ENCODE measurements around the gene CANX.
A peak's percentile ranks its signal among the peaks of the same experiment; 100 is the strongest.

Gene CANX

DNA sequence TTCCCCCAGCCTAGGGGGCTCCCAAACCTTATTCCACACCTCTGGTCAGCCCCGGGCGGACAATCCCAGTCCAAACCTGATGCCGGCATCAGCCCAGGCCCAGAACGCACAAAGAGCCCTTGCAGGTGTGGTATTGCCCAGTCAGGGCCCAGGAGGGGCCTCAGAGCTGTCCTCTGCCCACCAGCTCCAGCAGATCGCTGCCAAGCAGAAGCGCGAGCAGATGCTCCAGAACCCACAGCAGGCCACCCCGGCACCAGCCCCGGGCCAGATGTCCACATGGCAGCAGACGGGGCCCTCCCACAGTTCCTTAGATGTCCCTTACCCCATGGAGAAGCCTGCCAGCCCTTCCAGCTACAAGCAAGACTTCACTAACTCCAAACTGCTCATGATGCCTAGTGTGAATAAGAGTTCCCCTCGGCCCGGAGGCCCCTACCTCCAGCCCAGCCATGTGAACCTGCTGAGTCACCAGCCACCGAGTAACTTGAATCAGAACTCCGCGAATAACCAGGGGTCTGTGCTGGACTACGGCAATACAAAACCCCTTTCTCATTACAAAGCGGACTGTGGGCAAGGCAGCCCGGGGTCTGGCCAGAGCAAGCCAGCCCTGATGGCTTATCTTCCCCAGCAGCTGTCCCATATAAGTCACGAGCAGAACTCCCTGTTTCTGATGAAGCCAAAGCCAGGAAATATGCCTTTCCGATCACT is 67.4 kb downstream of the CANX start:
- H3K9me3 ChIP-seq (ENCODE audit: severe bottlenecking): no peaks in the 10 kb centered on the region
- DNase-seq (ENCODE audit: low spot score): no peak
- H3K4me3 ChIP-seq (ENCODE audit: severe bottlenecking): no peak overlapping the region
- peaks cover 45% of the 10 kb centered on the region for H3K4me1 ChIP-seq (ENCODE audit: insufficient read depth, poor library complexity, severe bottlenecking)
- H3K27me3 ChIP-seq (ENCODE audit: insufficient read depth, poor library complexity, severe bottlenecking): no peaks in the 10 kb centered on the region
- TF ChIP-seq, protein P1, sequence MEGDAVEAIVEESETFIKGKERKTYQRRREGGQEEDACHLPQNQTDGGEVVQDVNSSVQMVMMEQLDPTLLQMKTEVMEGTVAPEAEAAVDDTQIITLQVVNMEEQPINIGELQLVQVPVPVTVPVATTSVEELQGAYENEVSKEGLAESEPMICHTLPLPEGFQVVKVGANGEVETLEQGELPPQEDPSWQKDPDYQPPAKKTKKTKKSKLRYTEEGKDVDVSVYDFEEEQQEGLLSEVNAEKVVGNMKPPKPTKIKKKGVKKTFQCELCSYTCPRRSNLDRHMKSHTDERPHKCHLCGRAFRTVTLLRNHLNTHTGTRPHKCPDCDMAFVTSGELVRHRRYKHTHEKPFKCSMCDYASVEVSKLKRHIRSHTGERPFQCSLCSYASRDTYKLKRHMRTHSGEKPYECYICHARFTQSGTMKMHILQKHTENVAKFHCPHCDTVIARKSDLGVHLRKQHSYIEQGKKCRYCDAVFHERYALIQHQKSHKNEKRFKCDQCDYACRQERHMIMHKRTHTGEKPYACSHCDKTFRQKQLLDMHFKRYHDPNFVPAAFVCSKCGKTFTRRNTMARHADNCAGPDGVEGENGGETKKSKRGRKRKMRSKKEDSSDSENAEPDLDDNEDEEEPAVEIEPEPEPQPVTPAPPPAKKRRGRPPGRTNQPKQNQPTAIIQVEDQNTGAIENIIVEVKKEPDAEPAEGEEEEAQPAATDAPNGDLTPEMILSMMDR (IDR thresholded peaks at IDR 0.05; ENCODE audit: poor library complexity, severe bottlenecking): no peak
- peak overlapping the region; percentile 58 for H3K27ac ChIP-seq (ENCODE audit: poor library complexity, severe bottlenecking)
- no peak for ATAC-seq (ENCODE audit: low read depth)
- H3K36me3 ChIP-seq (ENCODE audit: low read depth): peaks cover 58% of the 10 kb centered on the region

DNA sequence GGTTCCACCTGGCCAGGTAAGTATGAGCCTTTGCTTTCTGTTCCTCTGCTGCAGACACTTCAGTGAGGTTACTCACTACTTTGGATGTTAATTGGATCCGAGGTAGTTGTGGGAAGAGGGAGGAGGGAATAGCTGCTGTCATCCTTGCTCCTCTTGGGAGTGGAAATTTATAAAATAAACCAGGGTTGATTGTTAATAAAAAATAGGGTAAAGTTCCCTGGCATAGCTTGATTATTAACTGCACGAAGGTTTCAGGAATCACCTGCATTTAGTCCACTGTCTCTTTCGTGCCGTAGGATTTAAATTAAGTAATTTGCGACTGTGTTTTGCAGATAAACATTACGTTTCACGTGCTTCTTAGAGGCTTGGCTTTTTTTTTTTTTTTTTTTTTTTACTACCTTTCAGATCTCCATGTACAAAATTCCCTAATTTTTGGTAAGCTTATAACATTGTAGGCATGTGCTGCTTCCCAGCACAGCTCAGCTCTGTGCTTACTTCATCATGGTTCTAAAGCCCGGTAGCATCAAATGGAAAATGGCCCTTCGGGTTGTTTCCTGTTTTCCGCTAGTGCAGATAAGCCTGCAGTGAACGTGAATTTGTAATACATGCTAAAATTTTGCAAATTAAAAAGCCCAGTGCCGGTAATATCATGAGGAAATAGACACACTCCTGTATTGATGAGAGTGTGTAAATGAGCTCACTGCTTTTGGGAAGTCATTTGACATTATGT is 68.1 kb downstream of the CANX start:
- Histone ChIP-seq H3K9me3 (ENCODE audit: severe bottlenecking) (no peaks in the 10 kb centered on the region), H3K4me1 (ENCODE audit: insufficient read depth, poor library complexity, severe bottlenecking) (peaks cover 40% of the 10 kb centered on the region), H3K36me3 (ENCODE audit: low read depth) (peaks cover 66% of the 10 kb centered on the region), H3K27me3 (ENCODE audit: insufficient read depth, poor library complexity, severe bottlenecking) (no peaks in the 10 kb centered on the region), H3K4me3 (ENCODE audit: severe bottlenecking) (no peak overlapping the region), H3K27ac (ENCODE audit: poor library complexity, severe bottlenecking) (peak overlapping the region; percentile 58)
- ATAC-seq (ENCODE audit: low read depth) (no peak), DNase-seq (ENCODE audit: low spot score) (no peak)
- TF ChIP-seq, protein P1 (IDR thresholded peaks at IDR 0.05; ENCODE audit: poor library complexity, severe bottlenecking): no peak

DNA sequence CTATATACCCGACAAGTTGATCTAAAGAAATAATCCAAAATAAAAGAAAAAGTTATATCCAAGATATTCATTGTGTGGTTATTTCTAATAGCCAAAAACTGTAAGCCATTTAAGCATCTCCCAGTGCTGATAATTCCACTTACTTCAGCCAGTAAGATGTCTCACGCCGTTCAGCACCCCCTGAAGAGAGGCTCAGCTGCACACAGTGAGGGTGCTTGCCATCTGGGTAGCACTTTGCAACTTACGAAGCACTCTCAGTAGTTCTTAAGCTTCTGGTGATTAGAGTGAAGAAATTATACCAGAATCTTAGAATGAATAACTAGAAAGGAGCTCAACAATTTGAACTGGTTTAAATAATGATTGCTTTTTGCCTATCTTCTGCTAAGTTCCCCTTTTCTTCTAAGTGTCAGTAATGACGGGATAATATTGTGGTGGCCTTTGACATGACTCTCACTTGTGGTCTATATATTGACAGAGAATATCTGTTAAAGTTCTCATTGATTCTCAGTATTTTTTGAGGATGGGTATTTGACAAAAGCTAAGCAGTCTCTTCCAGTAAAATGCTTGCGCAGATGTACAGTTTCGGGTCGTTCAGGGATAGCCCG is 68.8 kb downstream of the CANX start:
- no peak overlapping the region for H3K4me3 ChIP-seq (ENCODE audit: severe bottlenecking)
- no peaks in the 10 kb centered on the region for H3K27me3 ChIP-seq (ENCODE audit: insufficient read depth, poor library complexity, severe bottlenecking)
- H3K9me3 ChIP-seq (ENCODE audit: severe bottlenecking): no peaks in the 10 kb centered on the region
- peaks cover 33% of the 10 kb centered on the region for H3K4me1 ChIP-seq (ENCODE audit: insufficient read depth, poor library complexity, severe bottlenecking)
- no peak for DNase-seq (ENCODE audit: low spot score)
- no peak for ATAC-seq (ENCODE audit: low read depth)
- H3K27ac ChIP-seq (ENCODE audit: poor library complexity, severe bottlenecking): no peak overlapping the region
- peaks cover 73% of the 10 kb centered on the region for H3K36me3 ChIP-seq (ENCODE audit: low read depth)
- TF ChIP-seq, protein P1 (IDR thresholded peaks at IDR 0.05; ENCODE audit: poor library complexity, severe bottlenecking): no peak

DNA sequence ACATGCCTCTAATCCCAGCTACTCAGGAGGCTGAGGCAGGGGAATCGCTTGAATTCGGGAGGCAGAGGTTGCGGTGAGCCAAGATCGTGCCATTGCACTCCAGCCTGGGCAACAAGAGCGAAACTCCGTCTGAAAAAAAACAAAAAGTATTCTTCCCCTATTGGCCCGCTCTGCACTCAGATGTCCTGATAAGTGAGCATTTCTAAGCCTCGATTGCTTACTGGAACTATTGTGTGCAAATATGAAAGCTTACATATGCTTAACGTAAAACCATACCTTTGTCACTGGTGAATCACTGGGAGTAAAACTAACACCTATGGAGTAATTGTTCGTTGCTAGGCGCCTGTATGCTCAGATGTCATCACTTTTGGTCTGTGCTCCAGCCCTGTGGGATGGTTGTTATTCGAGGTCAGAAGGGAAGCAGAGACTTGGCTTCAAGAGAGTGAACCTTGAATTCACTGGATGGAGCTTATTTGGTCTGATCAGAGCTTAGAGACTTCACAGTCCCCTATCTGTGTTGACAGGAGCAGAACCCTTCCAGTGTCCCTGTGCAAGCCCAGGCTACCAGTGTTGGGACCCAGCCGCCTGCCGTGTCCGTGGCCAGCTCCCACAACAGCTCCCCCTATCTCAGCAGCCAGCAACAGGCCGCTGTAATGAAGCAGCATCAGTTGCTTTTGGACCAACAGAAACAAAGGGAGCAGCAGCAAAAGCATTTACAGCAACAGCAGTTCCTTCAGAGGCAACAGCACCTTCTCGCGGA is 69.7 kb downstream of the CANX start:
- ATAC-seq (ENCODE audit: low read depth) (no peak), DNase-seq (ENCODE audit: low spot score) (no peak)
- H3K27me3 ChIP-seq (ENCODE audit: insufficient read depth, poor library complexity, severe bottlenecking): no peaks in the 10 kb centered on the region
- no peaks in the 10 kb centered on the region for H3K9me3 ChIP-seq (ENCODE audit: severe bottlenecking)
- no peak overlapping the region for H3K4me3 ChIP-seq (ENCODE audit: severe bottlenecking)
- TF ChIP-seq, protein P1 (IDR thresholded peaks at IDR 0.05; ENCODE audit: poor library complexity, severe bottlenecking): no peak
- no peak overlapping the region for H3K27ac ChIP-seq (ENCODE audit: poor library complexity, severe bottlenecking)
- peaks cover 24% of the 10 kb centered on the region for H3K4me1 ChIP-seq (ENCODE audit: insufficient read depth, poor library complexity, severe bottlenecking)
- peaks cover 82% of the 10 kb centered on the region for H3K36me3 ChIP-seq (ENCODE audit: low read depth)

Data from RWPE2 (cell line).